Measurements from ENCODE around the gene FXYD3.

FXYD3 gene

DNA sequence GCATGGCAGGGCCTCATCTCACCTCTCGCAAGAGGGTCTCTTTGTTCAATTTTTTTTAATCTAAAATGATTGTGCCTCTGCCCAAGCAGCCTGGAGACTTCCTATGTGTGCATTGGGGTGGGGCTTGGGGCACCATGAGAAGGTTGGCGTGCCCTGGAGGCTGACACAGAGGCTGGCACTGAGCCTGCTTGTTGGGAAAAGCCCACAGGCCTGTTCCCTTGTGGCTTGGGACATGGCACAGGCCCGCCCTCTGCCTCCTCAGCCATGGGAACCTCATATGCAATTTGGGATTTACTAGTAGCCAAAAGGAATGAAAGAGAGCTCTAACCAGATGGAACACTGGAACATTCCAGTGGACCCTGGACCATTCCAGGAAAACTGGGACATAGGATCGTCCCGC lies 8.0 kb downstream of the FXYD3 start:
- H2AFZ ChIP-seq (ENCODE audit: low read depth, low read length): no peak overlapping the region
- no peaks in the 10 kb centered on the region for H3K27me3 ChIP-seq (ENCODE audit: low read depth, low read length)
- peak overlapping the region; percentile 72 for H3K4me3 ChIP-seq (ENCODE audit: low read length)
- H3K27ac ChIP-seq (ENCODE audit: low read length): no peak overlapping the region
- H4K20me1 ChIP-seq (ENCODE audit: insufficient read depth, low read length): no peaks in the 10 kb centered on the region
- H3K9me3 ChIP-seq (ENCODE audit: insufficient read depth, low read length): no peaks in the 10 kb centered on the region
- H3K9ac ChIP-seq (ENCODE audit: low read length): no peak overlapping the region
- TF ChIP-seq EZH2phosphoT487 (IDR thresholded peaks at IDR 0.05; ENCODE audit: low read depth): no peak
- TF ChIP-seq, protein P1, sequence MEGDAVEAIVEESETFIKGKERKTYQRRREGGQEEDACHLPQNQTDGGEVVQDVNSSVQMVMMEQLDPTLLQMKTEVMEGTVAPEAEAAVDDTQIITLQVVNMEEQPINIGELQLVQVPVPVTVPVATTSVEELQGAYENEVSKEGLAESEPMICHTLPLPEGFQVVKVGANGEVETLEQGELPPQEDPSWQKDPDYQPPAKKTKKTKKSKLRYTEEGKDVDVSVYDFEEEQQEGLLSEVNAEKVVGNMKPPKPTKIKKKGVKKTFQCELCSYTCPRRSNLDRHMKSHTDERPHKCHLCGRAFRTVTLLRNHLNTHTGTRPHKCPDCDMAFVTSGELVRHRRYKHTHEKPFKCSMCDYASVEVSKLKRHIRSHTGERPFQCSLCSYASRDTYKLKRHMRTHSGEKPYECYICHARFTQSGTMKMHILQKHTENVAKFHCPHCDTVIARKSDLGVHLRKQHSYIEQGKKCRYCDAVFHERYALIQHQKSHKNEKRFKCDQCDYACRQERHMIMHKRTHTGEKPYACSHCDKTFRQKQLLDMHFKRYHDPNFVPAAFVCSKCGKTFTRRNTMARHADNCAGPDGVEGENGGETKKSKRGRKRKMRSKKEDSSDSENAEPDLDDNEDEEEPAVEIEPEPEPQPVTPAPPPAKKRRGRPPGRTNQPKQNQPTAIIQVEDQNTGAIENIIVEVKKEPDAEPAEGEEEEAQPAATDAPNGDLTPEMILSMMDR (IDR thresholded peaks at IDR 0.05; ENCODE audit: low read depth, low read length): no peak
- no peaks in the 10 kb centered on the region for H3K36me3 ChIP-seq (replicated peaks; ENCODE audit: low read depth, low read length)
- H3K4me1 ChIP-seq (ENCODE audit: low read length): peaks cover 19% of the 10 kb centered on the region
- H3K4me2 ChIP-seq (ENCODE audit: low read length): peak overlapping the region; percentile 67
- no peaks in the 10 kb centered on the region for H3K79me2 ChIP-seq (ENCODE audit: low read length)

DNA sequence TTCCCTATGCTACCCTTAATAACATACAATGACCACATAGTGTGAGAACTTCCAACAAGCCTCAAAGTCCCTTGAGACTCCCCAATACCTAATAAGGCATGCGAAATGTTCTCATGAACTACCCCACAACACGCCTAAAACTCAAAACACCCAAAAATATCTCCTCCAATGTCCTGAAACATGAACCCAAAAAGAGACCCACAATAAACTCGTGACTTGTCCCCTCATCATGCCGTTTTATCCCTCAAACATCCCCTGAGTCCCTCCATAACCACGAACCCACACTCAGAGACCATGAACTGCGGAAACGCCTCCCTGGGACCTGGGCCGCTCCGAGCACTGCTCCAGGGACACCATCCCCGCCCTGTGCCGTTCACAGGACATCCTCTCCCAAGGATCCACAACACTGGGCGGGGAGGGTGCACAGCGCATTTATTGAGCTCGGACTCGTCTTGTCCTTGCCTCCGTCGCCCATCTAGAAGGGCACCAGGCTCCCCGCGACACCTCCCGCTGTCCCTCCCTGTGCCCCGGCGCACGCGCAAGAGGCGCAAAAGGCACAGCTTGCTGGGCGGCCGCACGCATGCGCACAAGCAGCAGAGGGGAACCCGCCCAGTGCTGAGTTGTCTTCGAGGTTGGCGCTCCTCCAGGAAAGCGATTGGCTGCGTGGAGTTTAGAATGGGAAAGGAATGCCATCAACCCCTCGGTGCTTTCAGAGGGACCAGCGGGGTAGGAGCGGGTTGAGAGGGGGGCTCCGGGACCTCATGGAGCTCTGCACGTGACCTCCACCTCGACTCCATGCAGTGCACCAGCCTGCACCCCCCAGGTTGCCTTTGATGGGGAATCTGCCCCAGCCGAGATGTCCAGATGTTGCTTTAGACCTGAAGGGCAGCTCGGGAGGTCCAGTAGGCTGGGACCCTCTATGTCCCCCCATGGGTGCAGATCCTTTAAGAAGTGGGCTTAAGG lies 8.8 kb downstream of the FXYD3 start:
- Histone ChIP-seq H3K36me3 (replicated peaks; ENCODE audit: low read depth, low read length) (no peaks in the 10 kb centered on the region), H3K4me1 (ENCODE audit: low read length) (peaks cover 19% of the 10 kb centered on the region), H3K27ac (ENCODE audit: low read length) (no peak overlapping the region), H3K9me3 (ENCODE audit: insufficient read depth, low read length) (no peaks in the 10 kb centered on the region), H3K79me2 (ENCODE audit: low read length) (no peaks in the 10 kb centered on the region), H3K4me2 (ENCODE audit: low read length) (peak overlapping the region; percentile 67), H4K20me1 (ENCODE audit: insufficient read depth, low read length) (no peaks in the 10 kb centered on the region), H3K27me3 (ENCODE audit: low read depth, low read length) (no peaks in the 10 kb centered on the region), H2AFZ (ENCODE audit: low read depth, low read length) (peak overlapping the region; percentile 48), H3K9ac (ENCODE audit: low read length) (peak overlapping the region; percentile 47; the same call in 1 of the 2 replicates), H3K4me3 (ENCODE audit: low read length) (peak overlapping the region; percentile 72)
- TF ChIP-seq, protein P1 (IDR thresholded peaks at IDR 0.05; ENCODE audit: low read depth, low read length): no peak
- TF ChIP-seq EZH2phosphoT487 (IDR thresholded peaks at IDR 0.05; ENCODE audit: low read depth): no peak

DNA sequence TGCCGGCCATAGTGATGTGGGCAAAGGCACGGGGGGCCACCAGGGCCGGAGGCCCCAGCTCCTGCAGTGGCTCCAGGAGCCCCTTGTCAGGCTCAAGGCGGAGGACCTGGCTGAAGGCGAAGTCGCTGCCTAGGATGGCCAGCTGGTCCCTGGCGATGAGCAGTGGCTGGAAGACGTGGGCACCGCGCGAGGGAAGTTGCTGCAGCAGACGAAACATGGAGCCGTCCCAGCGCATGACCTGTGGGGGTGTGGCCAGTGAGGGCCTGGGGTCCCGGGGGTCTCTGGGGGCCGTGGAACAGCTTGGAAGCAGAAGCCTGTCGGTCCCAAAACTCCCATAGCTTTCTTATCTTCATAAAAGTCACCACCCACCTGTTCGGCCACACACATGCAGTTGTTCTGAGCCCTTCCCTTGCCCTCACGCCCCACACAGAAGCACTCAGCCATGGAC lies 9.7 kb downstream of the FXYD3 start:
- Histone ChIP-seq H3K4me3 (ENCODE audit: low read length) (no peak overlapping the region), H3K4me1 (ENCODE audit: low read length) (peaks cover 22% of the 10 kb centered on the region), H3K9me3 (ENCODE audit: insufficient read depth, low read length) (no peaks in the 10 kb centered on the region), H3K9ac (ENCODE audit: low read length) (no peak overlapping the region), H3K79me2 (ENCODE audit: low read length) (no peaks in the 10 kb centered on the region), H4K20me1 (ENCODE audit: insufficient read depth, low read length) (no peaks in the 10 kb centered on the region), H3K4me2 (ENCODE audit: low read length) (0 out of 2 replicates have a peak overlapping the region, but pooled peaks have one; percentile 67), H3K36me3 (replicated peaks; ENCODE audit: low read depth, low read length) (no peaks in the 10 kb centered on the region), H2AFZ (ENCODE audit: low read depth, low read length) (no peak overlapping the region), H3K27ac (ENCODE audit: low read length) (no peak overlapping the region), H3K27me3 (ENCODE audit: low read depth, low read length) (peaks cover 1% of the 10 kb centered on the region; the same call in 1 of the 2 replicates)
- TF ChIP-seq EZH2phosphoT487 (IDR thresholded peaks at IDR 0.05; ENCODE audit: low read depth): no peak
- TF ChIP-seq, protein P1 (IDR thresholded peaks at IDR 0.05; ENCODE audit: low read depth, low read length): no peak

Measured in OCI-LY3 (cell line).